B cell (primary cell): ENCODE measurements around the gene ALMS1. TPM values are rescaled to one million over a fixed set of nuclear protein-coding genes. Genes with fewer than 3 reads are reported as not detected.

ENCODE experiments used
- ATAC-seq: fragments of 200-7000 bp; cut with Tn5 transposase; one replicate; pipeline ENCODE4 v1.10.0; 2021; ENCODE audit warnings: low read depth, mild to moderate bottlenecking, moderate number of reproducible peaks, moderate library complexity
- CTCF ChIA-PET: fragments of 350-600 bp; sonication (Branson Sonifier 250); formaldehyde crosslinking; loops from one replicate; lab custom pipeline; 2021; ENCODE audit warnings: antibody characterized with exemption, inconsistent platforms; lab: Charles Lee
- POLR2A ChIA-PET: fragments of 350-600 bp; sonication (Branson Sonifier 250); formaldehyde crosslinking; loops from one replicate; lab custom pipeline; 2021; ENCODE audit warnings: antibody characterized with exemption; lab: Charles Lee
- DNase-seq: peaks from one replicate; pipeline ENCODE4 v3.0.0; 2013
- H2AFZ ChIP-seq: 2 replicates; pipeline ENCODE4 v1.6.1; 2012; ENCODE audit warnings: mild to moderate bottlenecking, low read depth, low read length; ENCODE audit not compliant: insufficient read depth, poor library complexity, severe bottlenecking
- H3K27ac ChIP-seq, 2 donors: 1 replicate in 1 of 2; 2 replicates in 1 of 2; pipeline ENCODE4 v1.5.1; 2012 to 2013; ENCODE audit warnings: low read length in 2 of 2, mild to moderate bottlenecking in 2 of 2, moderate library complexity in 1 of 2
- H3K27me3 ChIP-seq, 4 experiments: fragments of 200-600 bp in 1 of 4; sonication (generic) in 1 of 4; replicated peaks in 1 of 4; 1 replicate in 2 of 4; 2 replicates in 2 of 4; pipeline versions ENCODE4 v1.6.1 to v1.7.0; 2013 to 2016; ENCODE audit warnings: low read length in 3 of 4, mild to moderate bottlenecking in 2 of 4, mixed read lengths in 1 of 4, moderate library complexity in 1 of 4; ENCODE audit not compliant: insufficient read depth in 4 of 4, control insufficient read depth in 3 of 4; ENCODE audit errors: control extremely low read depth in 1 of 4
- H3K36me3 ChIP-seq, 2 experiments: replicated peaks in 1 of 2; 1 replicate in 1 of 2; 2 replicates in 1 of 2; pipeline versions ENCODE4 v1.6.1 to v1.7.1; 2013; ENCODE audit warnings: low read length in 1 of 2; ENCODE audit not compliant: insufficient read depth in 2 of 2, control insufficient read depth in 1 of 2; ENCODE audit errors: control extremely low read depth in 1 of 2, extremely low read depth in 1 of 2
- H3K4me1 ChIP-seq, 2 donors: fragments of 200-600 bp in 1 of 2; sonication (generic) in 1 of 2; 1 replicate in 1 of 2; 2 replicates in 1 of 2; pipeline versions ENCODE4 v1.5.1 to v1.6.1; 2013 to 2017; ENCODE audit warnings: low read length in 2 of 2; ENCODE audit not compliant: control insufficient read depth in 2 of 2, insufficient read depth in 2 of 2
- H3K4me2 ChIP-seq: replicated peaks from 2 replicates; pipeline ENCODE3; 2012; ENCODE audit warnings: mild to moderate bottlenecking, low read depth, low read length; ENCODE audit not compliant: poor library complexity, severe bottlenecking
- H3K4me3 ChIP-seq, 5 experiments: fragments of 200-600 bp in 1 of 5; sonication (generic) in 1 of 5; 1 replicate in 3 of 5; 2 replicates in 2 of 5; pipeline versions ENCODE4 v1.5.1 to v1.7.0; 2011 to 2016; ENCODE audit warnings: low read length in 4 of 5, mild to moderate bottlenecking in 4 of 5, low read depth in 2 of 5, control low read depth in 1 of 5, moderate library complexity in 1 of 5; ENCODE audit not compliant: insufficient read depth in 1 of 5; ENCODE audit errors: control extremely low read depth in 1 of 5, extremely low read depth in 1 of 5
- H3K79me2 ChIP-seq: fragments of 200-600 bp; sonication (generic); one replicate; pipeline ENCODE4 v1.6.0; 2016; ENCODE audit warnings: low read length; ENCODE audit not compliant: control insufficient read depth, insufficient read depth
- H3K9ac ChIP-seq: fragments of 200-600 bp; sonication (generic); 2 replicates; pipeline ENCODE4 v1.6.1; 2017; ENCODE audit warnings: mild to moderate bottlenecking, low read length, moderate library complexity
- H3K9me3 ChIP-seq, 3 donors: one replicate each; pipeline versions ENCODE4 v1.6.1 to v1.7.1; 2013; ENCODE audit warnings: low read length in 2 of 3; ENCODE audit not compliant: control insufficient read depth in 2 of 3, insufficient read depth in 1 of 3; ENCODE audit errors: control extremely low read depth in 1 of 3
- H4K20me1 ChIP-seq: 2 replicates; pipeline ENCODE4 v1.6.0; 2012; ENCODE audit warnings: mild to moderate bottlenecking, low read length; ENCODE audit not compliant: insufficient read depth, control insufficient read depth, poor library complexity, severe bottlenecking
- H3K27ac Mint-ChIP-seq: one replicate; pipeline ENCODE4 v1.8.0; 2021; ENCODE audit warnings: mixed read lengths
- H3K27me3 Mint-ChIP-seq: one replicate; pipeline ENCODE4 v1.8.0; 2021; ENCODE audit warnings: mixed read lengths
- H3K4me1 Mint-ChIP-seq: one replicate; pipeline ENCODE4 v1.8.0; 2021; ENCODE audit warnings: mixed read lengths
- H3K4me3 Mint-ChIP-seq: one replicate; pipeline ENCODE4 v1.8.0; 2021; ENCODE audit warnings: mixed read lengths
- H3K9me3 Mint-ChIP-seq: one replicate; pipeline ENCODE4 v1.8.0; 2022; ENCODE audit warnings: mixed read lengths; ENCODE audit not compliant: insufficient read depth
- EZH2 ChIP-seq: IDR thresholded peaks from 2 replicates; pipeline ENCODE4 v1.6.1; 2012; ENCODE audit warnings: borderline replicate concordance, low read depth, mild to moderate bottlenecking, moderate library complexity, low read length; ENCODE audit not compliant: insufficient read depth, poor library complexity, severe bottlenecking
- WGBS: methylation state at CpG from one replicate; pipeline ENCODE4 v1.1.5; 2013; ENCODE audit warnings: missing lambda C conversion rate; ENCODE audit not compliant: insufficient coverage; 5-methylcytosine and 5-hydroxymethylcytosine counted together
- intact Hi-C: fragments of 100-400 bp; cut with micrococcal nuclease; formaldehyde crosslinking; loops from one replicate; pipeline ENCODE4 v1.10.0; 2022
- polyA plus RNA-seq: library from polyadenylated mRNA; depleted of rRNA; stranded (reverse); fragments of >200 nt; gene quantifications from 2 replicates; pipeline ENCODE4 v1.2.3, GENCODE V29; 2012
- total RNA-seq, 2 donors: library from RNA; stranded (reverse); fragments of 120-200 nt in 1 of 2; gene quantifications; 1 replicate in 1 of 2; 2 replicates in 1 of 2; pipeline versions ENCODE4 v1.2.3 to v1.2.4, GENCODE V29; 2013 to 2022
- TF ChIP-seq, protein P1 (sequence below): fragments of 200-600 bp; IDR thresholded peaks from one replicate; pipeline ENCODE4 v1.8.0; 2022; ENCODE audit warnings: antibody characterized with exemption, mild to moderate bottlenecking

ALMS1 gene
- total and polyA plus RNA-seq, 2 donors (not counting 1 experiment from before 2014, with no cell fraction given) = 4.8 to 32.1 TPM

DNA sequence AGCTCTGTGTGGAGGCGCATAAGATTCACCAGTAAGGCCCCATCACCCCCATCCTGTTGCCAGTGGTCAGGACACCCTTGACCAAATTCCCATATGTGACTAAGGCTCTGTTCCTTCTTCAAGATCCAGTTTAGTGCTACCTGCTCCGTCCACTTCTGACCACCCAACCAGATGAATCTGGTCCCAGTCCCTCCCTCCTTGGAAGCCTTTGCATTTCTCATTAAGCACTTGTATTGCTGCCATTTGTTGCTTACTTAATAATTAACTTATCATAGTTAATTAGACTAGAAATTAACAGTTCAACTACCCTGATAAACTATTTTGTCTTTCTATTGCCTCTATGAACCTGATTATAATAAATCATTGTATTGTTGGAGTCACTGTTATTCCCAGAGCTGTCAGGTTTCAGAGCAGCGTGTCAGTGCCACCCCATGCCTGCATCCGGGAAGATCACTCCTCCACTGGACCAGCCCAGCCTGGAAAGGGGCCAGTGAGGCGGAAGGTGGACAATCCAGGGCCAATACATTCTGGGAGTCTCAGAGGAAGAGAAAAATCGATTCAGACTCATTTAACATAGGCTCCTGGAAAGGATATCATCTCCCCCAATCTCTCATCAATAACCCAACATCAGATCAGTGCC, 266.1 kb downstream of the ALMS1 start:
- TF ChIP-seq, protein P1, sequence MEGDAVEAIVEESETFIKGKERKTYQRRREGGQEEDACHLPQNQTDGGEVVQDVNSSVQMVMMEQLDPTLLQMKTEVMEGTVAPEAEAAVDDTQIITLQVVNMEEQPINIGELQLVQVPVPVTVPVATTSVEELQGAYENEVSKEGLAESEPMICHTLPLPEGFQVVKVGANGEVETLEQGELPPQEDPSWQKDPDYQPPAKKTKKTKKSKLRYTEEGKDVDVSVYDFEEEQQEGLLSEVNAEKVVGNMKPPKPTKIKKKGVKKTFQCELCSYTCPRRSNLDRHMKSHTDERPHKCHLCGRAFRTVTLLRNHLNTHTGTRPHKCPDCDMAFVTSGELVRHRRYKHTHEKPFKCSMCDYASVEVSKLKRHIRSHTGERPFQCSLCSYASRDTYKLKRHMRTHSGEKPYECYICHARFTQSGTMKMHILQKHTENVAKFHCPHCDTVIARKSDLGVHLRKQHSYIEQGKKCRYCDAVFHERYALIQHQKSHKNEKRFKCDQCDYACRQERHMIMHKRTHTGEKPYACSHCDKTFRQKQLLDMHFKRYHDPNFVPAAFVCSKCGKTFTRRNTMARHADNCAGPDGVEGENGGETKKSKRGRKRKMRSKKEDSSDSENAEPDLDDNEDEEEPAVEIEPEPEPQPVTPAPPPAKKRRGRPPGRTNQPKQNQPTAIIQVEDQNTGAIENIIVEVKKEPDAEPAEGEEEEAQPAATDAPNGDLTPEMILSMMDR = no peak
- TF ChIP-seq EZH2 = no peak
- Histone ChIP-seq H3K79me2 (no peaks in the 10 kb centered on the region), H3K4me2 (no peak overlapping the region), H3K4me3 (no peak overlapping the region), H3K27ac (no peak overlapping the region), H3K9ac (no peak overlapping the region), H3K9me3 (peaks cover 0 to 4% (median 0%) of the 10 kb centered on the region in 3 donors), H3K4me1 (no peaks in the 10 kb centered on the region), H3K36me3 (no peaks in the 10 kb centered on the region), H3K27me3 (no peaks in the 10 kb centered on the region), H4K20me1 (no peaks in the 10 kb centered on the region), H2AFZ (no peak overlapping the region)
- 92% methylated on average over 5 of the region's 6 CpGs for WGBS
- DNase-seq (no peak), ATAC-seq (no peak)
- Mint-ChIP-seq H3K27me3 (peaks cover 14% of the 10 kb centered on the region), H3K4me3 (no peak overlapping the region), H3K9me3 (no peaks in the 10 kb centered on the region), H3K4me1 (no peaks in the 10 kb centered on the region), H3K27ac (no peak overlapping the region)
- intact Hi-C loops = no loop called here
- ChIA-PET CTCF (interaction anchor here (0.7 kb wide), 1 partner anchor 15 kb away, joined by 4 read pairs; no protein-coding TSS in a partner anchor), POLR2A (no interaction called here)

DNA sequence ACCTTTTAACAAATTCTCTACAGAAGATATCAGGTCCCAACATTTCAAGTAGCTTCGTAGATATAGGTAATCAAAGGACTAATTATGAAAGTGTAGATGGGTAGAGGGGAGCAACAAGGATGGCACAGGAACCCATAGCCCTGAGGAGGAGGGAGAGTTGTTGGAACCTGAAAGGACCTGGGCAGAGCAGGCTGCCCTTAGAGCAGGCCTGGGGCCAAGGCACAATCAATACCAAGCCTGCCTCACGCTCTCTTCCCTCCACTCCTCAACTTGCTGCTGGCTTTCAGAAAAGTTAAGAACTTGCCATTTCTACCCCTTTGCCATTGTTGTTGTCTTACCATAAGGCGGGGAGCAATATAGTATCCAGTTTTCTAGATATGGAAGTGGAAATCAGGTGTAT, 266.7 kb downstream of the ALMS1 start:
- Histone ChIP-seq H2AFZ (no peak overlapping the region), H3K4me2 (no peak overlapping the region), H3K27ac (no peak overlapping the region), H3K36me3 (no peaks in the 10 kb centered on the region), H3K79me2 (no peaks in the 10 kb centered on the region), H3K9ac (no peak overlapping the region), H3K4me1 (no peaks in the 10 kb centered on the region), H3K9me3 (peaks cover 0 to 4% (median 0%) of the 10 kb centered on the region in 3 donors), H3K27me3 (no peaks in the 10 kb centered on the region), H3K4me3 (no peak overlapping the region), H4K20me1 (no peaks in the 10 kb centered on the region)
- Mint-ChIP-seq H3K9me3 (no peaks in the 10 kb centered on the region), H3K4me3 (no peak overlapping the region), H3K27ac (no peak overlapping the region), H3K4me1 (no peaks in the 10 kb centered on the region), H3K27me3 (peaks cover 12% of the 10 kb centered on the region)
- ATAC-seq (no peak), DNase-seq (no peak)
- WGBS = no CpG with 5 or more reads among the region's 3 CpGs
- CTCF ChIA-PET = no interaction called here
- intact Hi-C loops = no loop called here
- TF ChIP-seq, protein P1 = no peak
- TF ChIP-seq EZH2 = no peak
- POLR2A ChIA-PET = no interaction called here
